Gastroesophageal sphincter (tissue), 4 donors: Measurements from ENCODE around the gene DOK6. TPM values are rescaled to one million over a fixed set of nuclear protein-coding genes. Genes with fewer than 3 reads are reported as not detected.

ENCODE experiments used
- ATAC-seq: fragments of 150-250 bp; one replicate; pipeline ENCODE4 v1.9.1; 2016; ENCODE audit warnings: mild to moderate bottlenecking, moderate library complexity
- H3K27ac ChIP-seq, 4 donors: fragments of 200-600 bp; sonication (generic) in 3 of 4; 1 replicate in 3 of 4; 2 replicates in 1 of 4; pipeline ENCODE4 v1.5.1; 2016 to 2019
- H3K27me3 ChIP-seq: fragments of 200-600 bp; sonication (generic); one replicate; pipeline ENCODE4 v1.5.1; 2019
- H3K36me3 ChIP-seq, 2 donors: fragments of 200-600 bp; sonication (generic); one replicate each; pipeline ENCODE4 v1.5.1; 2019; ENCODE audit warnings: control low read depth in 1 of 2
- H3K4me1 ChIP-seq, 3 donors: fragments of 200-600 bp; sonication (generic); 1 replicate in 2 of 3; 2 replicates in 1 of 3; pipeline ENCODE4 v1.5.1; 2016 to 2019; ENCODE audit warnings: control low read depth in 2 of 3
- H3K4me3 ChIP-seq, 2 donors: fragments of 200-600 bp; sonication (generic); one replicate each; pipeline ENCODE4 v1.5.1; 2019; ENCODE audit warnings: mild to moderate bottlenecking in 1 of 2, moderate library complexity in 1 of 2
- H3K9me3 ChIP-seq, 3 donors: fragments of 200-600 bp; sonication (generic); one replicate each; pipeline ENCODE4 v1.5.1; 2017 to 2019; ENCODE audit warnings: control low read depth in 2 of 3
- EP300 ChIP-seq: sonication (generic); formaldehyde crosslinking; IDR thresholded peaks from one replicate; pipeline ENCODE4 v1.6.1; 2017; ENCODE audit warnings: antibody characterized with exemption, mild to moderate bottlenecking
- POLR2A ChIP-seq, 2 donors: fragments of 450-650 bp; IDR thresholded peaks; one replicate each; pipeline ENCODE4 v1.6.1; 2017; ENCODE audit warnings: antibody characterized with exemption in 2 of 2, mild to moderate bottlenecking in 2 of 2, moderate library complexity in 1 of 2
- POLR2AphosphoS5 ChIP-seq: sonication (generic); formaldehyde crosslinking; IDR thresholded peaks from one replicate; pipeline ENCODE4 v1.6.1; 2017; ENCODE audit warnings: antibody characterized with exemption
- WGBS, 2 donors: methylation state at CpG; one replicate each; pipeline ENCODE4 v1.1.5; 2018; ENCODE audit warnings: low coverage in 1 of 2; 5-methylcytosine and 5-hydroxymethylcytosine counted together
- total RNA-seq, 4 donors: library from RNA; depleted of rRNA; stranded (reverse); fragments of >200 nt; gene quantifications; one replicate each; pipeline ENCODE4 v1.1.0, GENCODE V29; 2016
- TF ChIP-seq, protein P1 (sequence below), 4 experiments: fragments of 200-600 bp in 2 of 4; fragments of 450-650 bp in 2 of 4; sonication (generic) in 1 of 4; IDR thresholded peaks; one replicate each; pipeline ENCODE4 v1.5.1; 2017 to 2019; ENCODE audit warnings: antibody characterized with exemption in 4 of 4, mild to moderate bottlenecking in 2 of 4, moderate library complexity in 2 of 4

Gene DOK6
- total RNA-seq, 4 donors from 2014 or later: 0.62 to 3.4 (median 2.7) TPM

DNA sequence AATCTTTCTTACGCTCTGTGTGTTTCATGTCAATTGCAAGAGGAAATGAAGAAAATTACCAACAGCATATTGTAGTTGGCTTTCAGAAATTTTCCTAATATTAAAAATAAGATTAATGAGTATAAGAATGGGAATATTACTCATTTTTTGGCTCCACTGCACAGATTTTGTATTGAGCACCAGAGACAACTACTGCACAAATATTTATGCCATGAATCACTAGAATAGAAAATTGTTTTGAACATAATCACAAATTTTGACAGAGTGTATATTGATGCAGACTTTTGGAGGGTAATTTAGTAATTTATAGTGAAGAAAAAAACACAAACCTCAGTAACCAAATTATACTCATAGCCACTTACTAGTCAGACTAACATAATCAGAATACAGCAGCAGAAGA lies 118.3 kb downstream of the DOK6 start:
- 50 to 67% methylated on average over 1 of the region's 1 CpG for WGBS, 2 donors
- Histone ChIP-seq H3K9me3 (no peaks in the 10 kb centered on the region), H3K36me3 (no peaks in the 10 kb centered on the region), H3K27ac (no peak overlapping the region), H3K4me3 (no peak overlapping the region), H3K27me3 (no peaks in the 10 kb centered on the region), H3K4me1 (no peaks in the 10 kb centered on the region)
- ATAC-seq: no peak
- TF ChIP-seq, protein P1, sequence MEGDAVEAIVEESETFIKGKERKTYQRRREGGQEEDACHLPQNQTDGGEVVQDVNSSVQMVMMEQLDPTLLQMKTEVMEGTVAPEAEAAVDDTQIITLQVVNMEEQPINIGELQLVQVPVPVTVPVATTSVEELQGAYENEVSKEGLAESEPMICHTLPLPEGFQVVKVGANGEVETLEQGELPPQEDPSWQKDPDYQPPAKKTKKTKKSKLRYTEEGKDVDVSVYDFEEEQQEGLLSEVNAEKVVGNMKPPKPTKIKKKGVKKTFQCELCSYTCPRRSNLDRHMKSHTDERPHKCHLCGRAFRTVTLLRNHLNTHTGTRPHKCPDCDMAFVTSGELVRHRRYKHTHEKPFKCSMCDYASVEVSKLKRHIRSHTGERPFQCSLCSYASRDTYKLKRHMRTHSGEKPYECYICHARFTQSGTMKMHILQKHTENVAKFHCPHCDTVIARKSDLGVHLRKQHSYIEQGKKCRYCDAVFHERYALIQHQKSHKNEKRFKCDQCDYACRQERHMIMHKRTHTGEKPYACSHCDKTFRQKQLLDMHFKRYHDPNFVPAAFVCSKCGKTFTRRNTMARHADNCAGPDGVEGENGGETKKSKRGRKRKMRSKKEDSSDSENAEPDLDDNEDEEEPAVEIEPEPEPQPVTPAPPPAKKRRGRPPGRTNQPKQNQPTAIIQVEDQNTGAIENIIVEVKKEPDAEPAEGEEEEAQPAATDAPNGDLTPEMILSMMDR (IDR thresholded peaks at IDR 0.05): no peak
- TF ChIP-seq POLR2A (IDR thresholded peaks at IDR 0.05) (no peak), POLR2AphosphoS5 (no peak), EP300 (no peak)

DNA sequence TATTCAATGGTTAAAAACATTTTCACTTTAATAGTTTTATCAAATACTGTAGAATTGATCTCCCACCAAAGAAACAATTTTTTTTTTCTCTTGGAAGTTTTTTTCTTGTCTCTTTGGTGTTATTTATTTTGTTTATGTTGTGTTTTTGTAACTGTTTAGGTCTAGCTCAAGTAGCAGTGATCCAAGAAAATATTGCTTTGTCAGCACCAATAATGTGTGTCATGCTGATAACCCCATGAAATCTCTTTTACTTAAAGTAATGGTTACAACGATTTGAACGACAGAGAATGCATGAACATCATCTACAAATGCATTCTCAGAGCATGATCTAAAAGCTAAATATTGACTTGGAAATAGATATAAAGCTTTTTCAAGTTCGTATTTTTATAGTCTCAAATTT lies 122.9 kb downstream of the DOK6 start:
- Histone ChIP-seq H3K27ac (no peak overlapping the region), H3K36me3 (no peaks in the 10 kb centered on the region), H3K4me1 (no peaks in the 10 kb centered on the region), H3K9me3 (no peaks in the 10 kb centered on the region), H3K4me3 (no peak overlapping the region), H3K27me3 (no peaks in the 10 kb centered on the region)
- WGBS, 2 donors: 83 to 90% methylated on average over 3 of the region's 3 CpGs
- TF ChIP-seq POLR2A (IDR thresholded peaks at IDR 0.05) (no peak), POLR2AphosphoS5 (no peak), EP300 (no peak)
- TF ChIP-seq, protein P1 (IDR thresholded peaks at IDR 0.05): no peak
- ATAC-seq: no peak

DNA sequence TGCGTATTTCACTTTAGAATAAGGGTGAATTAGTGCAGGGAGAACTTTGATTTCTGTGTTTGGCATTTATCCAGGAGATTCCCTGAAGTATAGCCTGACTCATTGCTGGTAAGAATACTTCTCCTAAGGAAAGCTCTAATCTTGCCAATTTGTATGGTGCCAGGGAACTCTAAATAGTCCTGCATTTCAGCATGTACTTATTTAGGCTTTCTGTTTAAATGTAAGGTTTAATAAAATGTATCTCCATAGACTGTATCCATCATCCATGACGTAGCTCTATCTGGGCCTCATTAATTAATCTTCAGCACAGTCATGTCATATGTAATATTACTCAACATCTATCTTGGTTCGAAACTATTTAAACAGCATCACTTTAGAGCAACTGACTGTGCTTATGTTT lies 127.7 kb downstream of the DOK6 start:
- no peak for ATAC-seq
- H3K4me1 ChIP-seq: no peaks in the 10 kb centered on the region
- no peaks in the 10 kb centered on the region for H3K27me3 ChIP-seq
- 57 to 66% methylated on average over 3 of the region's 3 CpGs for WGBS, 2 donors
- no peak overlapping the region for H3K4me3 ChIP-seq
- H3K27ac ChIP-seq: no peak overlapping the region
- H3K36me3 ChIP-seq: no peaks in the 10 kb centered on the region
- TF ChIP-seq, protein P1 (IDR thresholded peaks at IDR 0.05): no peak
- TF ChIP-seq EP300 (no peak), POLR2A (IDR thresholded peaks at IDR 0.05) (no peak), POLR2AphosphoS5 (no peak)
- no peaks in the 10 kb centered on the region for H3K9me3 ChIP-seq

DNA sequence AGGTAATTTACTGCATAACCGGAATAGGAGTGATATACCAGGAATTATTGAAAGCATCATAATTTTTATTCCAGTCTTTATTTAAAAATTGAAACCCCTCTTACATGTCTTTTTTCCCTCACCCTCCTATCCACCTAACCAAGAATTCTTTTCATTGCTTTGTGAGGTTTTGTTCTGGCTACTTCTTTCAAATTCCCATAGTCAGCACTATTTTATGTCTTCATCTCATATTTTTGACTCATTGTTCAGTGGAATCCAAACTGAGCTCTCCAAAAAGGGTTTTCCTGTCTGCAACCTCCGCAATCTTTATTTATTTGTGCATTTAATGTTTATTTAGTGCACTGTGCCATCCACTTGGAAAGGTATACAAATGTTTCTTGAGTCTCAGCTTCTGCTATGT lies 128.5 kb downstream of the DOK6 start:
- TF ChIP-seq POLR2AphosphoS5 (no peak), EP300 (no peak)
- TF ChIP-seq, protein P1 (IDR thresholded peaks at IDR 0.05): no peak
- ATAC-seq: no peak
- Histone ChIP-seq H3K9me3 (no peaks in the 10 kb centered on the region), H3K27me3 (no peaks in the 10 kb centered on the region), H3K4me3 (no peak overlapping the region), H3K36me3 (no peaks in the 10 kb centered on the region), H3K4me1 (no peaks in the 10 kb centered on the region), H3K27ac (no peak overlapping the region)
- WGBS, 2 donors: 67 to 93% methylated on average over 1 to 2 of the region's 2 CpGs

DNA sequence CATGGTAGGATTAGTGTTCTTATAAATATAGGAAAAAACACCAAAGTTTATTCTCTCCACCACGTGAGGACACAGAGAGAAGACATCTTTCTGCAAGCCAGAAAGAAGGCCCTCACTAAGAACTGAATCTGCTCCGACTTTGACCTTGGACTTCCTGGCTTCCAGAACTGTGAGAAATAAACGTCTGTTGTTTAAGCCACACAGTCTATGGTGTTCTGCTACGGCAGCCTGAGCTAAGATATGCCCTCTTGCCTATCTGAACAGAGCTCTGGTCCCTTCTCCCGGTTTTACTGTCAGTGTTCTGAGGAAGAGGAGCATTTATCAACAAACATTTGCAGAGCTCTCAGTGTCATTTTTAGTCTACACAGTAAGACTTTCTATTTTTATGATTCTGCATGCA lies 131.3 kb downstream of the DOK6 start:
- Histone ChIP-seq H3K9me3 (no peaks in the 10 kb centered on the region), H3K27me3 (no peaks in the 10 kb centered on the region), H3K4me1 (no peaks in the 10 kb centered on the region), H3K4me3 (no peak overlapping the region), H3K36me3 (no peaks in the 10 kb centered on the region), H3K27ac (no peak overlapping the region)
- no peak for ATAC-seq
- TF ChIP-seq EP300: no peak
- no peak for TF ChIP-seq POLR2AphosphoS5
- no peak for TF ChIP-seq POLR2A (IDR thresholded peaks at IDR 0.05)
- WGBS, 2 donors: 65 to 78% methylated on average over 5 of the region's 5 CpGs
